GM18867 (cell line): ENCODE results near the gene DPP9.
A peak's percentile ranks its signal among the peaks of the same experiment; 100 is the strongest.

ENCODE experiments used
- ATAC-seq: cut with Tn5 transposase; IDR thresholded peaks from one replicate; pipeline ENCODE4 v1.9.1; 2021; ENCODE audit warnings: mild to moderate bottlenecking, moderate library complexity; ENCODE audit not compliant: unreplicated experiment

Gene DPP9

GRCh38 chr19:4662020-4662695 lies 61.5 kb downstream of the DPP9 start:
- ATAC-seq: no peak

GRCh38 chr19:4660993-4661392 lies 62.6 kb downstream of the DPP9 start:
- no peak for ATAC-seq

- no peak for ATAC-seq
These were observed 63.4 kb downstream of the DPP9 start for GRCh38 chr19:4660181-4660791.

- no peak for ATAC-seq
These were observed 65.8 kb downstream of the DPP9 start for GRCh38 chr19:4657835-4658234.

- ATAC-seq: no peak
These were observed 66.4 kb downstream of the DPP9 start for GRCh38 chr19:4657262-4657661.

- no peak for ATAC-seq
These were observed 67.5 kb downstream of the DPP9 start for GRCh38 chr19:4656102-4656501.

GRCh38 chr19:4654437-4655361 lies 68.9 kb downstream of the DPP9 start:
- ATAC-seq: no peak

GRCh38 chr19:4653793-4654436 lies 69.7 kb downstream of the DPP9 start:
- no peak for ATAC-seq

GRCh38 chr19:4652075-4652474 lies 71.6 kb downstream of the DPP9 start:
- no peak for ATAC-seq

GRCh38 chr19:4650159-4650558 lies 73.5 kb downstream of the DPP9 start:
- no peak for ATAC-seq

GRCh38 chr19:4649392-4650047 lies 74.1 kb downstream of the DPP9 start:
- ATAC-seq: no peak

GRCh38 chr19:4647676-4648644 lies 75.7 kb downstream of the DPP9 start:
- no peak for ATAC-seq

- no peak for ATAC-seq
These were observed 77.9 kb downstream of the DPP9 start for GRCh38 chr19:4645718-4646117.

- no peak for ATAC-seq
These were observed 81.0 kb downstream of the DPP9 start for GRCh38 chr19:4642625-4643024.

- ATAC-seq: no peak
These were observed 82.5 kb downstream of the DPP9 start for GRCh38 chr19:4641132-4641531.

- ATAC-seq: no peak
These were observed 83.2 kb downstream of the DPP9 start for GRCh38 chr19:4640247-4641000.

GRCh38 chr19:4639531-4640246 lies 84.0 kb downstream of the DPP9 start:
- ATAC-seq: peak; percentile 11

- peak; percentile 88 for ATAC-seq
These were observed 84.7 kb downstream of the DPP9 start, which contains the start of gene TNFAIP8L1 for GRCh38 chr19:4638828-4639530. Gene TNFAIP8L1, plus strand, starts transcription at chr19:4639516. Its CDS starts 12,354 bp downstream, at chr19:4651870.
